WERI-Rb-1 (cell line): Measurements from ENCODE around the gene RNASE4.

Experiments used
- DNase-seq: peaks from one replicate; pipeline ENCODE4 v3.0.0-alpha.2; 2020
- H3K27ac ChIP-seq: fragments of 250-450 bp; sonication (Bioruptor Pico); 2 replicates; pipeline ENCODE4 v1.5.1; 2020; ENCODE audit warnings: mild to moderate bottlenecking, moderate library complexity
- H3K27me3 ChIP-seq: fragments of 250-450 bp; sonication (Bioruptor Pico); 2 replicates; pipeline ENCODE4 v1.5.1; 2021; ENCODE audit warnings: mild to moderate bottlenecking, low read depth, moderate library complexity; ENCODE audit not compliant: insufficient read depth, severe bottlenecking
- H3K36me3 ChIP-seq: fragments of 250-450 bp; sonication (Bioruptor Pico); 2 replicates; pipeline ENCODE4 v1.5.1; 2020; ENCODE audit warnings: mild to moderate bottlenecking, moderate library complexity
- H3K4me3 ChIP-seq: 2 replicates; pipeline ENCODE4 v1.5.1; 2011; ENCODE audit warnings: low read depth, mild to moderate bottlenecking, control low read depth, low read length
- H3K9me3 ChIP-seq: fragments of 250-450 bp; sonication (Bioruptor Pico); 2 replicates; pipeline ENCODE4 v1.5.1; 2021; ENCODE audit warnings: mild to moderate bottlenecking, moderate library complexity; ENCODE audit not compliant: severe bottlenecking
- CTCF ChIP-seq: IDR thresholded peaks from 2 replicates; pipeline ENCODE4 v1.5.1; 2011; ENCODE audit warnings: low read depth, mild to moderate bottlenecking, control low read depth, inconsistent platforms, low read length

Gene RNASE4

DNA sequence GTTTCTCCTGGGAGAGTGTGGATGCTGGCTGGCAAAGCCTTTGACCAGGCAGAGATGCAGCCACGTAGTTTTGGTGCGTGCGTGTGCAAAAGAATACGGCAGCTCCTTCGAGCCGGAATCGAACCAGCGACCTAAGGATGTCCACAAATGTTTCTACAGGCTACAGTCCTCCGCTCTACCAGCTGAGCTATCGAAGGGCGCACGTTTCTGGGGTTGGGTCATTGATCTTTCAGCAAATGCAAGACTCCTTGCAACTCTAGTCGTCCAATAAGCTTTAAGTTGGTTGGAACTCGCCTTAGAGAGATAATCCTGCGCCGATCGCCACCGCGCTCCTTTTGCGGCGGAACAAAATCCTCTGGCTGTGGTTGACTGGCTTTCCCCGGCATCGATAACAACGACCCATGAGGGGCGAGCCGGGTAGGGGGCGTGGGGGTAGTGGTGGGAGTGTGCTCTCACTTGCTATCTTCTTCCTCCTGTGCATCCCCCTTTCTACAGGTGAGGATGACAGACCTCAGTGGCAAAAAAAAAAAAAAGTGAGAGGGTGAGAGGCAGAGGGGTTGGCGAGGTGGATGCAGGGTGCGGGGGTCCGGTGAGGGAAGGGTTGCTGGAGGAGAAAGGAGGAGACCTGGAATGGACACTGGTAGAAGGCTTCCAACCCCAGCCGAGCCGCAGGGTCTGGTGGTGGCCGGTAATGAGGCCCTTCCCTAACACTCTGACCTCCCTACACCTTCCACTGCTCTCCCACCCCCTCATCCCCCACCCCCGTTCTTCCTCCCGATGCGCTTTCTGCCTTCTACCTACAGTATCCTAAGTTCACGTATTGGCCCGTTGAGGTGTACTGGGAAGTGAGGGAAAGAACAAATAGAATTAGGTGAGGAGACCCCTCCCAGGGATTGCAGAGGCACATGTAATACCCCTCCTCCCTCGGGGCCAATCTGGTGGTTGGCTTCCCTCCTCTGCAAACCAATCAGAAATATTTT is 31.1 kb upstream of the RNASE4 start:
- no peak overlapping the region for H3K4me3 ChIP-seq
- H3K36me3 ChIP-seq: no peaks in the 10 kb centered on the region
- no peak for TF ChIP-seq CTCF
- DNase-seq: no peak
- H3K27me3 ChIP-seq: peaks cover 85% of the 10 kb centered on the region
- peaks cover 2% of the 10 kb centered on the region for H3K9me3 ChIP-seq
- H3K27ac ChIP-seq: no peak overlapping the region

- no peak for TF ChIP-seq CTCF
Measured at GRCh38 chr14:20655851-20656250, 28.5 kb upstream of the RNASE4 start.

DNA sequence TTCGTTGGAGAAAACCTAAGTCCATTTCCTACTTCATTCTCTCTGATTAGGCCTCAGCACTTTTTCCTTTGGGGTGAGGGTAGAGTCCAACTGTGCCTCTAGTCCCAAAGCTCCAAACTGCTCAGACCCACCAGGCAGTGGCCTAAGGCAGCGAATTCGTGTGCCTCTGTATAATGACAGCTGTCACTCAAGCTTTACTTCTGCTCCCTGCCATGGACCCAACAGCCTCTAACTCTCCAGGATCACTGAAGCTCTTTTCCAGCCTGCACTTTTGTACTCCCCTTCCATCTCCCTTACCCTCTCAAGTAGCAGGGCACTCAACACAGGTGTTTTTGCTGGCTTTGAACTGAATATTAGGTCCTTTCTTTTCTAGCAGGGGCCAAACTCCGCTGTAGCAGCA is 28.1 kb upstream of the RNASE4 start:
- Histone ChIP-seq H3K9me3 (peaks cover 2% of the 10 kb centered on the region), H3K27ac (no peak overlapping the region), H3K4me3 (no peak overlapping the region), H3K27me3 (peaks cover 88% of the 10 kb centered on the region), H3K36me3 (no peaks in the 10 kb centered on the region)
- TF ChIP-seq CTCF: no peak
- DNase-seq: no peak

More at GRCh38 chr14:20655851-20656250, 28.5 kb upstream of the RNASE4 start:
- H3K36me3 ChIP-seq: no peaks in the 10 kb centered on the region
- H3K27me3 ChIP-seq: peaks cover 87% of the 10 kb centered on the region
- no peak overlapping the region for H3K27ac ChIP-seq
- peaks cover 2% of the 10 kb centered on the region for H3K9me3 ChIP-seq
- H3K4me3 ChIP-seq: no peak overlapping the region
- no peak for DNase-seq

DNA sequence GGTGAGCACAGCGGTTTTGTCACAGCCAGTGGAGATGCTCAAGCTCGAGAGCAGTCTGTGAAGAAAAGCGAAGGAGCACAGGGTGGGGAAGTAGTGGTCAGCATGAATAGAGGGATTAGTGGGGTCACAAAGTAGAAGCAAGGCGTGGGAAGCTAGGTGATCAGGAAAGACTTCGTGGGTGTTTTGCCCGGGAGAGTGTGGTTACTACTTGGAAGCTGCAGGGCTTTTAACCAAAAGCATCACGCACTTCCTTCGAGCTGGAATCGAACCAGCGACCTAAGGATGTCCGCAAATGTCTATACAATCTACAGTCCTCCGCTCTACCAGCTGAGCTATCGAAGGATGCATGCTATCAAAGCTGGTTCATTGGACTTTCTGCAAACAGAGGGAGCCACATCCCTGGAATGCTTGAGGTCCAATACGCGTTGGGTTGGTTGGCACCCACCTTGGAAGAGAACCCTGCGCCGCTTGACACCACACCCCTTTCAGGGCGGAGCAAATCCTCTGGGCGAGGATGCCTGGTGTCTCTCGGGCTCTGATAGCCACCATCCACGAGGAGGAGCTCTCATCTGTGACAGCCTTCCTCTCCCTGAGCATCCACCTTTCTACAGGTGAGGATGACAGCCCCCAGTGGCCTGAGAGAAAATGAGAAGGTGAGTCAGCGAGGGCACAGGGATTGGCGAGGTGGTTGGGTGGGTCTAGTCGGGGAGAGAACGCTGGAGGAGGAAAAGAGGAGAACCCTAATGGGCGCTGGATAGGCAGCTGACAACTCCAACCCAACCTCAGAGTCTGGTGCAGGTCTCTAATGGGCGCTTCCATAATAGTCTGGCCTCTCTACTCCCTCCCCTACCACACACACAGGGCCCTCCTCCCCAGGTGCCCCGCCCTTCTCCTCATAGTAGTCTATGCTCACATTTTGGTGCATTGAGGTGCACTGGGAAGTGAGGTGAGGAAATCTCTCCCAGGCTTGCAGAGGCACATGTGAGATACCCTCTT is 26.8 kb upstream of the RNASE4 start:
- no peak overlapping the region for H3K27ac ChIP-seq
- no peak for DNase-seq
- H3K4me3 ChIP-seq: no peak overlapping the region
- H3K27me3 ChIP-seq: peaks cover 85% of the 10 kb centered on the region
- H3K9me3 ChIP-seq: peaks cover 2% of the 10 kb centered on the region
- H3K36me3 ChIP-seq: no peaks in the 10 kb centered on the region
- no peak for TF ChIP-seq CTCF

GRCh38 chr14:20658246-20658645 is 26.1 kb upstream of the RNASE4 start:
- H3K27me3 ChIP-seq: peaks cover 82% of the 10 kb centered on the region
- H3K36me3 ChIP-seq: no peaks in the 10 kb centered on the region
- no peak for TF ChIP-seq CTCF
- no peak overlapping the region for H3K27ac ChIP-seq
- no peak overlapping the region for H3K4me3 ChIP-seq
- DNase-seq: no peak
- H3K9me3 ChIP-seq: peaks cover 2% of the 10 kb centered on the region
